OCI-LY7 (cell line): Measurements from ENCODE around the gene RNF214. TPM values are rescaled to one million over a fixed set of nuclear protein-coding genes. Genes with fewer than 3 reads are reported as not detected.

Source experiments
- BruUV-seq: library from RNA; stranded (reverse); fragments of 400-500 nt; replicated peaks from 2 replicates; lab custom pipeline; 2021; lab: Mats Ljungman, UMichigan
- CTCF ChIA-PET: fragments of 300-600 bp; sonication (Branson Sonifier 250); formaldehyde crosslinking; loops from one replicate; lab custom pipeline; 2022; ENCODE audit warnings: antibody characterized with exemption; ENCODE audit not compliant: unreplicated experiment; lab: Charles Lee
- POLR2A ChIA-PET: fragments of 300-600 bp; sonication (Branson Sonifier 250); formaldehyde crosslinking; loops from one replicate; lab custom pipeline; 2022; ENCODE audit warnings: antibody characterized with exemption; lab: Charles Lee
- DNase-seq: peaks from one replicate; pipeline ENCODE4 v3.0.0-alpha.2; 2015; ENCODE audit warnings: low spot score
- H2AFZ ChIP-seq: fragments of 200-600 bp; sonication (generic), shearing (Covaris generic); 2 replicates; pipeline ENCODE4 v1.6.1; 2014; ENCODE audit warnings: mild to moderate bottlenecking, antibody characterized with exemption, low read length, moderate library complexity
- H3K27ac ChIP-seq: fragments of 200-600 bp; sonication (generic); 2 replicates; pipeline ENCODE4 v1.5.1; 2014; ENCODE audit warnings: mixed run types, low read depth, mild to moderate bottlenecking, moderate library complexity, low read length, inconsistent platforms; ENCODE audit not compliant: poor library complexity, severe bottlenecking
- H3K36me3 ChIP-seq: fragments of 200-600 bp; sonication (generic); 2 replicates; pipeline ENCODE4 v1.6.1; 2014; ENCODE audit warnings: mild to moderate bottlenecking, antibody characterized with exemption, low read length, moderate library complexity, mixed read lengths; ENCODE audit not compliant: insufficient read depth
- H3K4me1 ChIP-seq: fragments of 200-600 bp; sonication (generic); 2 replicates; pipeline ENCODE4 v1.5.1; 2014; ENCODE audit warnings: mild to moderate bottlenecking, low read length; ENCODE audit not compliant: insufficient read depth, poor library complexity, severe bottlenecking
- H3K4me2 ChIP-seq: fragments of 200-600 bp; sonication (generic); 2 replicates; pipeline ENCODE4 v1.6.1; 2014; ENCODE audit warnings: mild to moderate bottlenecking, low read length
- H3K4me3 ChIP-seq: fragments of 200-600 bp; sonication (generic); 2 replicates; pipeline ENCODE4 v1.5.1; 2014; ENCODE audit warnings: mild to moderate bottlenecking, low read depth, low read length; ENCODE audit not compliant: poor library complexity, severe bottlenecking
- H3K79me2 ChIP-seq: fragments of 200-600 bp; sonication (generic); 2 replicates; pipeline ENCODE4 v1.6.1; 2016; ENCODE audit warnings: low read depth, mild to moderate bottlenecking, low read length, moderate library complexity, mixed read lengths; ENCODE audit not compliant: insufficient read depth
- H3K9me2 ChIP-seq: fragments of 200-600 bp; sonication (generic); 2 replicates; pipeline ENCODE4 v1.6.1; 2016; ENCODE audit warnings: mild to moderate bottlenecking, low read length, mixed read lengths; ENCODE audit not compliant: insufficient read depth
- H3K9me3 ChIP-seq: fragments of 200-600 bp; sonication (generic); 2 replicates; pipeline ENCODE4 v1.6.1; 2014; ENCODE audit warnings: mild to moderate bottlenecking, mixed run types, low read length, mixed read lengths
- H4K20me1 ChIP-seq: fragments of 200-600 bp; sonication (generic); 2 replicates; pipeline ENCODE4 v1.6.1; 2014; ENCODE audit warnings: mild to moderate bottlenecking, antibody characterized with exemption, low read length, moderate library complexity, mixed read lengths; ENCODE audit not compliant: insufficient read depth
- EZH2phosphoT487 ChIP-seq: fragments of 200-600 bp; sonication (generic); IDR thresholded peaks from 2 replicates; pipeline ENCODE4 v1.6.1; 2018; ENCODE audit warnings: low read depth, borderline replicate concordance, mild to moderate bottlenecking, mixed run types, antibody characterized with exemption, low read length, moderate library complexity, mixed read lengths
- intact Hi-C: fragments of 100-400 bp; cut with micrococcal nuclease; formaldehyde crosslinking; loops from one replicate; pipeline ENCODE4 v1.10.0; 2022; ENCODE audit not compliant: unreplicated experiment
- total RNA-seq, 2 experiments: library from RNA; depleted of rRNA in 1 of 2; stranded (reverse); fragments of >200 nt in 1 of 2; shearing (Covaris generic) in 1 of 2; gene quantifications; 2 replicates each; pipeline ENCODE4 v1.2.3, GENCODE V29; 2014 to 2022
- TF ChIP-seq, protein P1 (sequence below): fragments of 200-600 bp; sonication (generic); conservative IDR thresholded peaks from 2 replicates; pipeline ENCODE4 v1.5.1; 2014; ENCODE audit warnings: mild to moderate bottlenecking, antibody characterized with exemption, low read length, moderate library complexity, mixed read lengths

Gene RNF214
- total RNA-seq, 2 experiments from 2014 or later = 11.2 to 30.2 TPM

DNA sequence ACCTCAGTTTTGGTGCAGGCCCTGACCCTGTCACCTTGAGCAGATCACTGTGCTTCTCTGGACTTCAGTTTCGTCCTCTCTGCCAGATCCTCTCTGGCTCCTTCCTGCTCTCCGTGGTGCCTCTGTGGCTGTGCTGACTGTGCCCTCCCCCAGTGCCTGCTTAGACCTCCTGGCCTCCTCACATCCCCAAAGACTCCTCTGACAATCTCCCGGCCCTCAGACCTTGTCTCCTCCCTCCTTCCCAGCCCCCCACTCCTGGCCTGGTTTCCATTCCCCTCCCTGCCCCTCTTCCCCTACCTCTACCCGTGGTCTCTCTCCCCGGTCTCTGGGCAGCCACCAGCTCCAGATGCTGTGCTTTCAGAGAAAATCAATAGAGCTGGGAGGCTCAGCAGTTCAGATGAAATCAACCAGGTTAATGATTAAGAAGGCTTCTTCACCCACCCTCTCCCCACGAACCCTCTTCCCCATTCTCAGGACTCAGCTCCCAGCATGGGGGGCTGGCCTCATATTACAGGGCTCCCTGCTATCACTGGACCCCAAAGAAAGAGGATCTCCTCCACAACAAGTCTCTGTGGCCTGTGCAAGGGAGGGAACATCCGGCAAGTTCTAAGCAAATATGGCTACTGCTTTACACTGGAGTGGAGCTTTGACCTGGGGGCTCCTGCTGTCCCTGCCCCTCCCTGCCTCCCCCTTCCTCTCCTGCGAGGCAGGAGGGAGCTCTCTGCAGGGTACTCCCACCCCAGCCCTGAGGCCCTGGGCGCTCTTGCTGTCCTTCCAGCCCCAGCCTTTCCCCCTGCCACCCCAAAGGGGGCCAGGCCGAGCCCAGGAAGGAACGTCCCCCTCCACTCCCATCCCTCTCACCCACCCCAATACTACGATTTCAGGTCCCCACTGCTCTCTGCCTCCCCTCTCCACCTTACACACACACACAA, 67.1 kb downstream of the RNF214 start:
- ChIA-PET POLR2A (interaction anchor here (0.5 kb wide), 1 partner anchor 54 kb away, joined by 3 read pairs; no protein-coding TSS in a partner anchor), CTCF (no interaction called here)
- no peak overlapping the region for H3K27ac ChIP-seq
- no peaks in the 10 kb centered on the region for H3K4me1 ChIP-seq
- no peak overlapping the region for H3K4me2 ChIP-seq
- H3K4me3 ChIP-seq = no peak overlapping the region
- H2AFZ ChIP-seq = no peak overlapping the region
- no peaks in the 10 kb centered on the region for H3K9me2 ChIP-seq
- intact Hi-C loops = no loop called here
- DNase-seq = no peak
- no peaks in the 10 kb centered on the region for H3K79me2 ChIP-seq
- H3K9me3 ChIP-seq = no peaks in the 10 kb centered on the region
- no peaks in the 10 kb centered on the region for H3K36me3 ChIP-seq
- TF ChIP-seq EZH2phosphoT487 = no peak
- TF ChIP-seq, protein P1, sequence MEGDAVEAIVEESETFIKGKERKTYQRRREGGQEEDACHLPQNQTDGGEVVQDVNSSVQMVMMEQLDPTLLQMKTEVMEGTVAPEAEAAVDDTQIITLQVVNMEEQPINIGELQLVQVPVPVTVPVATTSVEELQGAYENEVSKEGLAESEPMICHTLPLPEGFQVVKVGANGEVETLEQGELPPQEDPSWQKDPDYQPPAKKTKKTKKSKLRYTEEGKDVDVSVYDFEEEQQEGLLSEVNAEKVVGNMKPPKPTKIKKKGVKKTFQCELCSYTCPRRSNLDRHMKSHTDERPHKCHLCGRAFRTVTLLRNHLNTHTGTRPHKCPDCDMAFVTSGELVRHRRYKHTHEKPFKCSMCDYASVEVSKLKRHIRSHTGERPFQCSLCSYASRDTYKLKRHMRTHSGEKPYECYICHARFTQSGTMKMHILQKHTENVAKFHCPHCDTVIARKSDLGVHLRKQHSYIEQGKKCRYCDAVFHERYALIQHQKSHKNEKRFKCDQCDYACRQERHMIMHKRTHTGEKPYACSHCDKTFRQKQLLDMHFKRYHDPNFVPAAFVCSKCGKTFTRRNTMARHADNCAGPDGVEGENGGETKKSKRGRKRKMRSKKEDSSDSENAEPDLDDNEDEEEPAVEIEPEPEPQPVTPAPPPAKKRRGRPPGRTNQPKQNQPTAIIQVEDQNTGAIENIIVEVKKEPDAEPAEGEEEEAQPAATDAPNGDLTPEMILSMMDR = no peak
- no TSS peak for BruUV-seq
- H4K20me1 ChIP-seq = no peaks in the 10 kb centered on the region

GRCh38 chr11:117300283-117300663, 67.8 kb downstream of the RNF214 start:
- Histone ChIP-seq H3K4me2 (no peak overlapping the region), H2AFZ (no peak overlapping the region), H3K4me3 (no peak overlapping the region), H4K20me1 (no peaks in the 10 kb centered on the region), H3K79me2 (no peaks in the 10 kb centered on the region), H3K36me3 (no peaks in the 10 kb centered on the region), H3K27ac (no peak overlapping the region), H3K9me3 (no peaks in the 10 kb centered on the region), H3K9me2 (no peaks in the 10 kb centered on the region), H3K4me1 (no peaks in the 10 kb centered on the region)
- intact Hi-C loops = no loop called here
- no peak for DNase-seq
- no TSS peak for BruUV-seq
- CTCF ChIA-PET = no interaction called here
- no peak for TF ChIP-seq EZH2phosphoT487
- TF ChIP-seq, protein P1 = no peak
- POLR2A ChIA-PET = interaction anchor here (0.5 kb wide), 1 partner anchor 54 kb away, joined by 3 read pairs; no protein-coding TSS in a partner anchor

DNA sequence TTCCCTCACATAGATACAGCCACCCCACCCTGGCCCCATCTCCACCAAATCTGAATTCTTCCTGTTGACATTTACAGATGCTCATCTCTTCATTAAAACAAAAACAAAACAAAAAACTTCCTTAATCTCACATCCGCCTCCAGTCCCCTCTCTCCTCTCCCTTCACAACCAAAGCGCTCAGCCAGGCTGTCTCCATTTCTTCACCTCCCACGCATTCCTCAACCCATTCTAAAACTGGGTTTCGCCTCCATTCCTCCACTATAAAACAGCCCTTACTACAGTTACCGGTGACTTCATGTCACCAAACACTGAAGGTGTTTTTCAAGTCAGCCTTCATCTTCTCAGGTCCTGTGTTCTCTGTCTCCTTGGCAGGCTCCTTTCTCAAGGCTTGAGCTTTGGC, 68.3 kb downstream of the RNF214 start:
- ChIA-PET CTCF (no interaction called here), POLR2A (no interaction called here)
- intact Hi-C loops = no loop called here
- DNase-seq = no peak
- Histone ChIP-seq H3K36me3 (no peaks in the 10 kb centered on the region), H4K20me1 (no peaks in the 10 kb centered on the region), H3K27ac (no peak overlapping the region), H2AFZ (no peak overlapping the region), H3K4me2 (no peak overlapping the region), H3K4me3 (no peak overlapping the region), H3K9me3 (no peaks in the 10 kb centered on the region), H3K79me2 (no peaks in the 10 kb centered on the region), H3K9me2 (no peaks in the 10 kb centered on the region), H3K4me1 (no peaks in the 10 kb centered on the region)
- TF ChIP-seq EZH2phosphoT487 = no peak
- TF ChIP-seq, protein P1 = no peak
- BruUV-seq = no TSS peak
